Astrocyte (in vitro differentiated cells and primary cell): ENCODE measurements around the gene CDC34. TPM values are rescaled to one million over a fixed set of nuclear protein-coding genes. Genes with fewer than 3 reads are reported as not detected.

Experiments
- DNase-seq: peaks from one replicate; pipeline ENCODE4 v3.0.0-alpha.2; 2010; ENCODE audit warnings: low read depth
- FAIRE-seq: peaks from 2 replicates; lab custom pipeline; 2011; peaks lifted over from hg19 to GRCh38; lab: Jason Lieb, UNC
- H2AFZ ChIP-seq: 2 replicates; pipeline ENCODE4 v1.6.0; 2012; ENCODE audit warnings: low read depth, low read length, inconsistent platforms
- H3K27ac ChIP-seq: 2 replicates; pipeline ENCODE4 v1.5.1; 2011; ENCODE audit warnings: low read depth, low read length, inconsistent platforms
- H3K27me3 ChIP-seq: 2 replicates; pipeline ENCODE4 v1.6.0; 2011; ENCODE audit warnings: low read length, inconsistent platforms; ENCODE audit not compliant: insufficient read depth
- H3K36me3 ChIP-seq: 2 replicates; pipeline ENCODE4 v1.5.1; 2011; ENCODE audit warnings: low read length, inconsistent platforms; ENCODE audit not compliant: insufficient read depth
- H3K4me1 ChIP-seq: 2 replicates; pipeline ENCODE4 v1.5.1; 2011; ENCODE audit warnings: low read length, inconsistent platforms; ENCODE audit not compliant: insufficient read depth
- H3K4me2 ChIP-seq: 2 replicates; pipeline ENCODE4 v1.6.0; 2012; ENCODE audit warnings: low read length, inconsistent platforms
- H3K4me3 ChIP-seq: 2 replicates; pipeline ENCODE4 v1.5.1; 2011; ENCODE audit warnings: low read depth, mild to moderate bottlenecking, low read length, inconsistent platforms; ENCODE audit not compliant: insufficient read depth
- H3K79me2 ChIP-seq: 2 replicates; pipeline ENCODE4 v1.6.0; 2012; ENCODE audit warnings: mild to moderate bottlenecking, low read length, inconsistent platforms; ENCODE audit not compliant: insufficient read depth
- H3K9ac ChIP-seq: 2 replicates; pipeline ENCODE4 v1.6.0; 2012; ENCODE audit warnings: mild to moderate bottlenecking, low read length, inconsistent platforms
- H3K9me3 ChIP-seq: 2 replicates; pipeline ENCODE4 v1.5.1; 2012; ENCODE audit warnings: low read depth, mild to moderate bottlenecking, low read length, inconsistent platforms; ENCODE audit not compliant: insufficient read depth
- H4K20me1 ChIP-seq: 2 replicates; pipeline ENCODE4 v1.6.0; 2012; ENCODE audit warnings: low read length, inconsistent platforms; ENCODE audit not compliant: insufficient read depth
- H3K27ac Mint-ChIP-seq: one replicate; pipeline ENCODE4 v1.8.0; 2021; ENCODE audit warnings: mild to moderate bottlenecking, mixed read lengths; ENCODE audit not compliant: unreplicated experiment
- H3K27me3 Mint-ChIP-seq: one replicate; pipeline ENCODE4 v1.8.0; 2021; ENCODE audit warnings: low read depth, mixed read lengths; ENCODE audit not compliant: unreplicated experiment
- H3K36me3 Mint-ChIP-seq: one replicate; pipeline ENCODE4 v1.8.0; 2021; ENCODE audit warnings: low read depth, mixed read lengths; ENCODE audit not compliant: unreplicated experiment
- H3K4me1 Mint-ChIP-seq: one replicate; pipeline ENCODE4 v1.8.0; 2021; ENCODE audit warnings: low read depth, mixed read lengths; ENCODE audit not compliant: unreplicated experiment
- H3K4me3 Mint-ChIP-seq: one replicate; pipeline ENCODE4 v1.8.0; 2021; ENCODE audit warnings: mild to moderate bottlenecking, moderate library complexity, mixed read lengths; ENCODE audit not compliant: unreplicated experiment
- H3K9me3 Mint-ChIP-seq: one replicate; pipeline ENCODE4 v1.8.0; 2021; ENCODE audit warnings: mild to moderate bottlenecking, mixed read lengths; ENCODE audit not compliant: unreplicated experiment
- EZH2 ChIP-seq: IDR thresholded peaks from 2 replicates; pipeline ENCODE4 v1.6.1; 2012; ENCODE audit warnings: mild to moderate bottlenecking, low read length, inconsistent platforms; ENCODE audit not compliant: insufficient read depth
- total RNA-seq: library from RNA; stranded (reverse); gene quantifications from 2 replicates; pipeline ENCODE4 v1.2.1, GENCODE V29; 2021
- TF ChIP-seq, protein P1 (sequence below): IDR thresholded peaks from 2 replicates; pipeline ENCODE4 v1.5.1; 2011; ENCODE audit warnings: low read depth, mild to moderate bottlenecking, inconsistent platforms, low read length, moderate library complexity; ENCODE audit not compliant: insufficient read depth

The CDC34 gene
- total RNA-seq, 1 donor from 2014 or later, result 190 TPM

DNA sequence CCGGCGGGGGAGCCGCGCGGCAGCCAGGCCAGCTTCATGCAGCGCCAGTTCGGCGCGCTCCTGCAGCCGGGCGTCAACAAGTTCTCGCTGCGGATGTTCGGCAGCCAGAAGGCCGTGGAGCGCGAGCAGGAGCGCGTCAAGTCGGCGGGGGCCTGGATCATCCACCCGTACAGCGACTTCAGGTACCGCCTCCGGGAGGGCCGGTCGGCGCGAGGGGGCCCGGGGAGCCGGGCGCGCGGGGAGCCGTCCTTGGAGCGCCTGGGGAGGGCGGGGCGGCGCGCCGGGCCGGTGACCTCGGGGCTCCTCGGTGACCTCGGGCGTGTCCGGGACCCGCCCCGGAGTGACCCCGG lies 58.8 kb downstream of the CDC34 start:
- no peaks in the 10 kb centered on the region for H3K36me3 Mint-ChIP-seq
- Histone ChIP-seq H3K4me1 (peaks cover 27% of the 10 kb centered on the region), H3K4me2 (peak overlapping the region; percentile 76), H3K27ac (no peak overlapping the region), H3K4me3 (no peak overlapping the region), H4K20me1 (peaks cover 55% of the 10 kb centered on the region), H2AFZ (no peak overlapping the region), H3K9ac (no peak overlapping the region), H3K79me2 (no peaks in the 10 kb centered on the region), H3K36me3 (no peaks in the 10 kb centered on the region), H3K27me3 (no peaks in the 10 kb centered on the region), H3K9me3 (no peaks in the 10 kb centered on the region)
- DNase-seq (no peak), FAIRE-seq (no peak)
- no peak overlapping the region for H3K4me3 Mint-ChIP-seq
- H3K4me1 Mint-ChIP-seq, result peaks cover 7% of the 10 kb centered on the region
- peaks cover 28% of the 10 kb centered on the region for H3K27me3 Mint-ChIP-seq
- H3K27ac Mint-ChIP-seq, result no peak overlapping the region
- H3K9me3 Mint-ChIP-seq, result no peaks in the 10 kb centered on the region
- TF ChIP-seq EZH2, result no peak
- TF ChIP-seq, protein P1, sequence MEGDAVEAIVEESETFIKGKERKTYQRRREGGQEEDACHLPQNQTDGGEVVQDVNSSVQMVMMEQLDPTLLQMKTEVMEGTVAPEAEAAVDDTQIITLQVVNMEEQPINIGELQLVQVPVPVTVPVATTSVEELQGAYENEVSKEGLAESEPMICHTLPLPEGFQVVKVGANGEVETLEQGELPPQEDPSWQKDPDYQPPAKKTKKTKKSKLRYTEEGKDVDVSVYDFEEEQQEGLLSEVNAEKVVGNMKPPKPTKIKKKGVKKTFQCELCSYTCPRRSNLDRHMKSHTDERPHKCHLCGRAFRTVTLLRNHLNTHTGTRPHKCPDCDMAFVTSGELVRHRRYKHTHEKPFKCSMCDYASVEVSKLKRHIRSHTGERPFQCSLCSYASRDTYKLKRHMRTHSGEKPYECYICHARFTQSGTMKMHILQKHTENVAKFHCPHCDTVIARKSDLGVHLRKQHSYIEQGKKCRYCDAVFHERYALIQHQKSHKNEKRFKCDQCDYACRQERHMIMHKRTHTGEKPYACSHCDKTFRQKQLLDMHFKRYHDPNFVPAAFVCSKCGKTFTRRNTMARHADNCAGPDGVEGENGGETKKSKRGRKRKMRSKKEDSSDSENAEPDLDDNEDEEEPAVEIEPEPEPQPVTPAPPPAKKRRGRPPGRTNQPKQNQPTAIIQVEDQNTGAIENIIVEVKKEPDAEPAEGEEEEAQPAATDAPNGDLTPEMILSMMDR, result no peak

DNA sequence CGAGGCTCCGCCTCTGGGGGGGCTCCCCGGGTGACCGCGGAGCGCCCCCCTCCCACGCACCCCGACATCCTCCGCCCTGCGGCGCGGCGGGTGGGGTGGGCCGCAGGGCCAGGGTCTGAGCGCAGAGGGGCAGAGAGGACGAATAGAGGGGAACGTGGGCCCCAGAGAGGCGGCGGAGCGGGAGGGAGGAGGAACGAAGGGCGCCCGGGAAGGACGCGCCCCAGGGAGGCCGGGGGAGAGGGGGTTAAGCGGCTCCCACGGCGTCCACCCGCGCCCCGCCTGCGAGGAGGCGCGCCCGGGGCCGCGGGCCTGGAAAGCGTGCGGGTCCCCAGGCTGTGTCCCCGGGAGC lies 59.2 kb downstream of the CDC34 start:
- no peaks in the 10 kb centered on the region for H3K27me3 ChIP-seq
- no peak overlapping the region for H3K27ac ChIP-seq
- no peaks in the 10 kb centered on the region for H3K36me3 ChIP-seq
- Mint-ChIP-seq H3K9me3 (no peaks in the 10 kb centered on the region), H3K36me3 (no peaks in the 10 kb centered on the region), H3K27ac (no peak overlapping the region), H3K27me3 (peaks cover 29% of the 10 kb centered on the region), H3K4me3 (no peak overlapping the region), H3K4me1 (peaks cover 6% of the 10 kb centered on the region)
- TF ChIP-seq EZH2, result no peak
- TF ChIP-seq, protein P1, result no peak
- DNase-seq (no peak), FAIRE-seq (no peak)
- H3K79me2 ChIP-seq, result no peaks in the 10 kb centered on the region
- peaks cover 55% of the 10 kb centered on the region for H4K20me1 ChIP-seq
- H3K9ac ChIP-seq, result no peak overlapping the region
- H3K4me1 ChIP-seq, result peaks cover 25% of the 10 kb centered on the region
- no peaks in the 10 kb centered on the region for H3K9me3 ChIP-seq
- H2AFZ ChIP-seq, result no peak overlapping the region
- H3K4me2 ChIP-seq, result peak overlapping the region; percentile 76
- no peak overlapping the region for H3K4me3 ChIP-seq

DNA sequence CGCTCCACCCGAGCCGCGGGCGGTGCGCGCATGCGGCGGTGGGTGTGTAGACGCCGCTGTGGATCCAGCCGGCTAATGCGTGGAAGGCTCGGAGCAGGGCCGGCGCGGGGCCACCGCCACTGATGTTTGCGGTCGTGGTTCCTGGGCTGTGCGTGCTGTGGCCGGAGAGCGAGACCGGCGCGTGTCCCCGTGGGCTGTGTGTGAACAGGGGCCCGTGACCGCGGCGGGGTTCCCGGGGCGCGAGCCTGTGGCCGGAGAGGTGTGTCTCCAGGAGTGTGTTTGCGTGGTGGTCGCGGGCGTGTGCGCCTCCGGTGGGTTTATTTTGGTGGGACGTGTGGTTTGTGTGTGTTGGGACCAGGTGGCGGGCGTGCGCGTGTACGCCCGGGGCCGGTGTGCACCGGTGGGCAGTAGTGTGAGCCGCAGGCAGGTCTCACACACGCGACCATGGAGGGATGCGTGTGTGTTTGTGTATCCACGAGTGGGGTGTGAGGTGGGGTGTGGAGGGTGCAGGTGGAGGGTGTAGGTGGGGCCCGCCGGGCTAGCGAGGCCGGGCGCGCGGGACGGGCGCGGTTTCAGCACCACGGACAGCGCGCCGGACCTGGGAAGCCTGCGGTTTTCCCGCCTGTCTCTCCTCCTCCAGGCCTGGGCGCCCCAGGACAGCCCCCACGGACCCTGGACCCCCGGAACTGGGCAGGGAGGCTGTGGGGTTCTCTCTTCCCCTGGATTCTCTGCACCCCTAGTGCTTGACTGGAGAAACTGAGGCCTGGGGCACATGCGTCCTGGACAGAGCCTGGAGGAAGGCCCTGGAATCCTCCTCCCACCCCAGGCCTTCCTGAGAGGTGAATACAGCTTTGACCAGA lies 59.8 kb downstream of the CDC34 start:
- no peak overlapping the region for H3K9ac ChIP-seq
- DNase-seq (no peak), FAIRE-seq (no peak)
- no peaks in the 10 kb centered on the region for H3K9me3 ChIP-seq
- no peaks in the 10 kb centered on the region for H3K9me3 Mint-ChIP-seq
- H3K4me1 Mint-ChIP-seq, result peaks cover 3% of the 10 kb centered on the region
- no peaks in the 10 kb centered on the region for H3K36me3 ChIP-seq
- TF ChIP-seq, protein P1, result no peak
- peak; percentile 53 for TF ChIP-seq EZH2
- peak overlapping the region; percentile 76 for H3K4me2 ChIP-seq
- H3K27ac ChIP-seq, result no peak overlapping the region
- H3K36me3 Mint-ChIP-seq, result no peaks in the 10 kb centered on the region
- H3K79me2 ChIP-seq, result no peaks in the 10 kb centered on the region
- H3K27me3 ChIP-seq, result no peaks in the 10 kb centered on the region
- no peak overlapping the region for H3K4me3 ChIP-seq
- peaks cover 56% of the 10 kb centered on the region for H4K20me1 ChIP-seq
- H3K4me1 ChIP-seq, result peaks cover 22% of the 10 kb centered on the region
- H2AFZ ChIP-seq, result no peak overlapping the region
- H3K27ac Mint-ChIP-seq, result peak overlapping the region; percentile 62
- peaks cover 30% of the 10 kb centered on the region for H3K27me3 Mint-ChIP-seq
- peak overlapping the region; percentile 76 for H3K4me3 Mint-ChIP-seq
